ENCODE data around the gene PANK2. TPM values are rescaled to one million over a fixed set of nuclear protein-coding genes. Genes with fewer than 3 reads are reported as not detected.
"Not testable (repeated sequence)": the region's sequence is repeated elsewhere in the genome, so short reads cannot be mapped to it uniquely, and the experiment has no call there.

PANK2 gene
- polyA plus RNA-seq, 3 donors: 11.8 to 28.5 (median 22.9) TPM

GRCh38 chr20:3896853-3897583 lies 7.8 kb downstream of the PANK2 start:
- H3K27ac ChIP-seq (ENCODE audit: low read depth, low read length): no peak overlapping the region
- WGBS, 3 donors: 71 to 74% (median 73%) methylated on average over 10 of the region's 10 CpGs

DNA sequence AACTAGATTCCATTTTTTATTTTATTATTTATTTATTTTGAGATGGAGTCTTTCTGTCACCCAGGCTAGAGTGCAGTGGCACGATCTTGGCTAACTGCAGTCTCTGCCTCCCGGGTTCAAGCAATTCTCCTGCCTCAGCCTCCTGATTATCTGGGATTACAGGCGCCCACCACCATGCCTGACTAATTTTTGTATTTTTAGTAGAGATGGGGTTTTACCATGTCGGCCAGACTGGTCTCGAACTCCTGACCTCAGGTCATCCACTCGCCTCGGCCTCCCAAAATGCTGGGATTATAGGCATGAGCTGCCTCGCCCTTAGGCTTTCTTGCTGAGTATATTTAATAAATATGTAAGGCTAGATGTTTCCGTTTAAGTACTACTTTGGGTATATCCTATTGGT lies 9.0 kb downstream of the PANK2 start:
- H3K27ac ChIP-seq (ENCODE audit: low read depth, low read length): not testable (repeated sequence)
- WGBS, 3 donors: 83 to 89% (median 85%) methylated on average over 9 of the region's 9 CpGs

DNA sequence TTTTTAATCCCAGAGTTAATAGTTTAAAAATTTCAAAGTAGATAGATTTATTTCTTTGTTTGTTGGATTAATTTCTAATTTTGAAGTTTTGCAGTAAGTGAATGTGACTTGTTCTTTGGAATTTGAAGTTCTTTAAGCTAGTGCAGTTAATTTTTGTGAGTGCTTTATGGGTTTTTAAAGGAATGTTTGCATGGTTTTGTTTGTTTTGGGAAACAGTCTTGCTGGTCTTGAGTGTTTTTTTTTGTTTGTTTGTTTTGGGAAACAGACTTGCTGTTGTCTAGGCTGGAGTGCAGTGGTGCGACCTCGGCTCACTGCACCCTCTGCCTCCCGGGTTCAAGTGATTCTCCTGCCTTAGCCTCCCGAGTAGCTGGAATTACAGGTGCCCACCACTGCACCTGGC lies 9.5 kb downstream of the PANK2 start:
- no peak overlapping the region for H3K27ac ChIP-seq (ENCODE audit: low read depth, low read length)
- 54 to 85% (median 78%) methylated on average over 4 of the region's 4 CpGs for WGBS, 3 donors

DNA sequence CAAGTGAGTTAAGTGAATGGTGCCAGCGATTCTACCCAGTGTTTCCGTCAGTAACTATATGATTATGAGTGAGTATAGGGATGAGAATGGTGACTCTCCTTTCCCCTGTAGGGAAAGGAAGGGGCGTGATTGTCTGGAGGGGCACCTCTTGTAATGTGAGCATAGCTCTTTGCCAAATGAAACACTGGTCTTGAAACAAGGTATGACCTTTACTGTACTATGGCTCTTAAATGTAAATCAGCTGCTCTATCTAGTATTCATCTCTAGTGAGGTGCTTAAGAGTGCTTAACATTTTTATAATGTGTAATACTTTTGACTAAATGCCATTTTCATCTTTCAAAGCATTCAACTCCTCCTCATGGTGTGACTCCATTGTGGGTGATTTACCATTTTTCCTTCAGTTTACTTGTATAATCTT lies 11.0 kb downstream of the PANK2 start:
- H3K27ac ChIP-seq (ENCODE audit: low read depth, low read length): no peak overlapping the region
- WGBS, 3 donors: 74 to 81% (median 79%) methylated on average over 3 of the region's 3 CpGs

- H3K27ac ChIP-seq (ENCODE audit: low read depth, low read length): no peak overlapping the region
- 52 to 79% (median 52%) methylated on average over 3 of the region's 3 CpGs for WGBS, 3 donors
These were observed 12.0 kb downstream of the PANK2 start for GRCh38 chr20:3901028-3901705.

DNA sequence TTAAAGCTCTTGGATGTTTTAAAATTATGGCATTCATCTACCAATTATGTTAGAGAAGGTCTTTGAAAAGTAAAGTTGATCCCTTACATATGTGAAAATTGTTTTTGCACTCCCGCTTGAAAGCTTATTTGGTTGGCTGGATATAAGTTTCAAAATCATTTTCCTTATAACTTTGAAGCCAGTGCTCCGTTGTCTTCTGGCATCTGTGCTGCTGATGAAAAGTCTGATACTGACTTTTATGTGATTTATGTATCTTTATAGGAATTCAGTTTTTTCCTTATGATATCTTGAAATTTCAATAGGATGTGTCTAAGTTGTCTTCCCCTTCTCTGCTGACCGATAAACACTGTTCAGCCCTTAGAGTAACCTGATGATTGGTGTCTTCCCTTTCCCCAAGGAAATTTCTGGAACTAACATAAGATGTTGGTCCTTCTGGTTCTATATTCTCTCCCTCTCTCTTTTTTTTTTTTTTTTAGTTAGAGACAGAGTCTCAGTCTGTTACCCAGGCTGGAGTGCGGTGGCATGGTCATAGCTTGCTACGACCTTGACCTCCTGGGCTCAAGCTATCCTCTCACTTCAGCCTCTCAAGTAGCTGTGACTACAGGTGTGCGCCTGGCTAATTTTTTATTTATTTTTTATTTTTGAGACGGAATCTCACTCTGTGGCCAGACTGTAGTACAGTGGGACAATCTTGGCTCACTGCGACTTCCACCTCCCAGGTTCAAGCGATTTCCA lies 12.7 kb downstream of the PANK2 start:
- 66 to 86% (median 69%) methylated on average over 9 of the region's 9 CpGs for WGBS, 3 donors
- no peak overlapping the region for H3K27ac ChIP-seq (ENCODE audit: low read depth, low read length)

DNA sequence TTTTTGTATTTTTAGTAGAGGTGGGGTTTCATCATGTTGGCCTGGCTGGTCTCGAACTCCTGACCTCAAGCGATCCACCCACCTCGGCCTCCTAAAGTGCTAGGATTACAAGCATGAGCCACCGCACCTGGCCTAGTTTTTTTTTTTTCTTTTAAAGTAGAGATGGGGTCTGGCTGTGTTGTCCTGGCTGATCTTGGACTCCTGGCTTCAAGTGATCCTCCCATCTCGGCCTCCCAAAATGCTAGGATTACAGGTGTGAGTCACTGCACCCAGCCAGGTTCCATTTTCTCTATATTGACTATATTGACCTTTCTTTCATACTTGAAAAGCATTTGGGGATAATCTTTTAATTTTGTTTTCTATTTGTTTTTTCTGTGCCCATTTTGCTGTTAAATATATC lies 13.3 kb downstream of the PANK2 start:
- no peak overlapping the region for H3K27ac ChIP-seq (ENCODE audit: low read depth, low read length)
- 88 to 94% (median 92%) methylated on average over 5 of the region's 5 CpGs for WGBS, 3 donors

DNA sequence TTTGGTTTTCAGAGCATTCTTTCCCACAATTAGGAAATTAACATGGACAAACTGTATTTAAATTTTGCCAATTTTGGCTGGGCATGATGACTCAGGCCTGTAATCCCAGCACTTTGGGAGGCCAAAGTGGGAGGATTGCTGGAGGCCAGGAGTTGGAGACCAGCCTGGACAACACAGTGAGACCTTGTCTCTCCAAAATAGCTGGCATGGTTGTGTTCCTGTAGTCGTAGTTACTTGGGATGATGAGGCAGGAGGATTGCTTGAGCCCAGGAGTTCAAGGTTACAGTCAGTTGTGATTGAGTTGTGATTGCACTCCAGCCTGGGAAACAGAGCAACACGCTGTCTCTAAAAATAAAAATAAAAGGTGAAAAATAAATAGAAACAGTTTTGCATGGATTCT lies 15.0 kb downstream of the PANK2 start:
- no peak overlapping the region for H3K27ac ChIP-seq (ENCODE audit: low read depth, low read length)
- WGBS, 3 donors: 44 to 74% (median 74%) methylated on average over 2 of the region's 2 CpGs

DNA sequence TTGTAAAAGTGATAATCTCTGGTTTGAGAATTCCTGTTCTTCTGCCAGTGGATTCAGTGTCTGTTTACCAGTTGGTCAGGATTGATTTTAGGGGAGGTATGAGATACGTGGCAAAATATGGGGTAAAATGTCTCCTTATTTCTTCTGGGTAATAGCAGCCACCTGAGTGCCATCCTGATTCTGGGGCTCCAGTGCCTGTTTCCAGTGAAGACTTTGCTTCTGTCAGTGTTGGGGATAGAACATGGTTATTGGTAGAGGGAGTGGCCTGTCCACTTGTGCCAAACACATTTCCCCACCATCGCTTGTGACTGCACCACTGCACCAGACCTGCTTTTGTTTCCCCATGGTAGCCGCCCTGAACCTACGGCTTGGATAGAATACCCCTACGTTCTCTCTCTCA lies 15.7 kb downstream of the PANK2 start:
- WGBS, 3 donors: 82 to 90% (median 84%) methylated on average over 5 of the region's 5 CpGs
- H3K27ac ChIP-seq (ENCODE audit: low read depth, low read length): no peak overlapping the region

- not testable (repeated sequence) for H3K27ac ChIP-seq (ENCODE audit: low read depth, low read length)
- WGBS, 3 donors: 81 to 92% (median 91%) methylated on average over 17 of the region's 17 CpGs
These were observed 17.8 kb downstream of the PANK2 start for GRCh38 chr20:3906744-3907721.

DNA sequence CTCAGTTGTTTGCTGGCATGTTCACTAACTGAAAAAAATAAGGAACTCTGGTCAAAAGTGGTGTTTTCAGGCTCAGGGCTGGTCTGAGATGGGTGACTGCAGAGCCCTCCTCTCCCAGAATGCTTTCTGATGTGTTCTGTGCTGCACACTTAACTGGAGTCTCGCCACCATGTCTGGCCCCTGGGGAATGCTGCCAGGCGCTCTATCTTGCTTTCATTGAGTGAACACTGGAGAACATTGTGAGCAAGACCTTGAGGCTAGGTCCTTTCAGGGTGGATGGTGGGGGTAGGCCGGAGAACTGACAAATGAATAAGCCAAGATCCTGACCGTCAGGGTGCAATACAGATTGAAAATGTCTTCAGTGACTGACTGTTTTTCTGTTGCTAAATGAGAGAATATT lies 19.5 kb downstream of the PANK2 start:
- WGBS, 3 donors: 74 to 84% (median 83%) methylated on average over 4 of the region's 4 CpGs
- H3K27ac ChIP-seq (ENCODE audit: low read depth, low read length): no peak overlapping the region

DNA sequence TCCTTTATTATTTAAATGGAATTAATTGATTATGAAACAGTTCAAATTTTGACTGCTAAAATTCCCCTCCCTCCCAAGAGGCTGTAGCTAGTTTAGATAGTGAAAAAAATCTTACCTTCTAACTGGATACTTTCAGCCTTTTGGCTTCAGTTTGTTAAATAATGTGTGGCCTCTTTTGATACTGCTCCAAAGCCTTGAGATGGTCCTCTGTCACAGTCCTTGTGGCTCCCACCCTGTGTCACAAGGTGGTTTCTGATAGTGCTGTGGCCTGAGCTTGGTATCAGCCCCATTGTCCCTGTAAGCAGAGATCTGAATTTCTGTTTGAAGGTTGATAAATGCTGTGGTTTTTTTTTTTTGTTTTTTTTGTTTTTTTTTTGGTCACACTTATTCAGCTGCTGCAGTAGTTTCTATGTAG lies 20.8 kb downstream of the PANK2 start:
- H3K27ac ChIP-seq (ENCODE audit: low read depth, low read length): no peak overlapping the region

DNA sequence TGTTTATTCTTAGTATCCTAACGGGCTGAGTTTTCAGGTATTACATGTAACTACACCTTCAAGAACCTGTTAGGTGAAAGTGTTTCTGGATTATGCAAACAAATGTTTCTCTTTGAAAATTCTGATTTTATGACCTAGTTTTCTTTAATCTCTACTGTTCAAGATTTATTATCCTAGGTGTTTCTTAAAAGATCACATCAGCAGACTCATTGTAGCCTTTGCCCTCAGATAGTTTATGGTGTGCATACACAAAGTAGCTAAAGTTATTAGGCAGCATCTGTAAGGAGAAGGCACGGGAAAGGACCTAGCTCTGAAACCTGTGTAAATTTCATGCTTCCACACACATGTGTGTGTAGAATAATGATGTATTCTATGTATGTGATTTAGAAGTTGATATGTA lies 21.7 kb downstream of the PANK2 start:
- H3K27ac ChIP-seq (ENCODE audit: low read depth, low read length): no peak overlapping the region
- 79 to 94% (median 90%) methylated on average over 2 of the region's 2 CpGs for WGBS, 3 donors

GRCh38 chr20:3911956-3912355 lies 22.8 kb downstream of the PANK2 start:
- 69 to 90% (median 88%) methylated on average over 2 of the region's 2 CpGs for WGBS, 3 donors
- H3K27ac ChIP-seq (ENCODE audit: low read depth, low read length): no peak overlapping the region

GRCh38 chr20:3914446-3914845 lies 25.3 kb downstream of the PANK2 start:
- H3K27ac ChIP-seq (ENCODE audit: low read depth, low read length): no peak overlapping the region
- 90 to 100% (median 97%) methylated on average over 2 of the region's 2 CpGs for WGBS, 3 donors

GRCh38 chr20:3915691-3916090 lies 26.5 kb downstream of the PANK2 start:
- no peak overlapping the region for H3K27ac ChIP-seq (ENCODE audit: low read depth, low read length)
- 53 to 83% (median 68%) methylated on average over 2 of the region's 2 CpGs for WGBS, 3 donors

- WGBS, 3 donors: 57 to 70% (median 61%) methylated on average over 2 of the region's 2 CpGs
- H3K27ac ChIP-seq (ENCODE audit: low read depth, low read length): no peak overlapping the region
These were observed 27.2 kb downstream of the PANK2 start for GRCh38 chr20:3916364-3916763.

DNA sequence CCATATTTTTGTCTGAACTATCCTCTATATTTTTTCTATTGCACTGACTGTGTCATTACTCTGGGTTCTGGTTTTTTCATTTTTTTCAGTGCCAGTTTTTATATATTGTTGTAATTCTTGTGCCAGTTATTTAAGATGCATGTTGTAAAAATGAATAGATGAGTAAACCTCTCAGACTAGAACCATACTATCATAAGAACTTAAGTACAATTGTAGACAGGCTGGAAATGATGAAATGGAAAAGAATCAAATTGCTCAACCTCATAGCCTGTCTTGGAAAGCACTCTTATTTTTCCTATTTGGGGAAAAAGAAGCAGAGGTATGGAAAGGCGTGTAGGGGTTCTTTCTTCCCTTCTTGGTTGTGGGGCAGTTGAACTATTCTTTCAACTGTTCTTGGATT lies 30.2 kb downstream of the PANK2 start:
- 82 to 88% (median 82%) methylated on average over 1 of the region's 1 CpG for WGBS, 3 donors
- H3K27ac ChIP-seq (ENCODE audit: low read depth, low read length): no peak overlapping the region
